ENCODE measurements around the gene MAPK7. TPM values are rescaled to one million over a fixed set of nuclear protein-coding genes. Genes with fewer than 3 reads are reported as not detected.

Gene MAPK7
- total and polyA plus RNA-seq, 2 of the 8 experiments (the other 6 are each of a cell fraction or from before 2014, with no cell fraction given) = 15.2 to 28.1 TPM

DNA sequence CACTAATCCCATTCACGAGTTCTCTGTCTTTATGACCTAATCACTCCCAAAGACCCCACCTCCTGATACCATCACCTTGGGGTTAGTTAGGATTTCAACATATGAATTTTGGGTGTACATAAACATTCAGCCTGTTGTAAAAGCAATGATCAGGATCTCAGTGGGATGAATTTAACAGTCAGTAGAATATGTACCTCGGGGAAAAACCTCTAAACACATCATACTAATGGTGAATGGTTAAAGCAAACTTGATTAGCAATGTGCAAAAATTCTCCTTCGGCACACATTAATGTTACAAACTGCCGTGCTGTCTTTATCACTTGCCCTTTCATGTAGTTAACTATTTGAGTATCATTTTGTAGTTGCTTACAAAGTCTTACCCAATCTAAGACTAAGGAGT, 42.9 kb downstream of the MAPK7 start (continued):
- TF ChIP-seq TBP (IDR thresholded peaks at IDR 0.05; ENCODE audit: low read depth, low read length) = no peak
- no peak for TF ChIP-seq POLR2A (IDR thresholded peaks at IDR 0.05; ENCODE audit: control extremely low read depth in 1 of 2, low read depth in 2 of 2, low read length in 2 of 2)
- TF ChIP-seq NRF1 (IDR thresholded peaks at IDR 0.05; ENCODE audit: low read depth, low read length) = no peak
- TF ChIP-seq JUN (IDR thresholded peaks at IDR 0.05; ENCODE audit: low read depth, low read length) = no peak
- no peak for TF ChIP-seq SIRT6 (IDR thresholded peaks at IDR 0.05; ENCODE audit: low read length)

Measured in H1 (cell line).